ENCODE results near the gene NEUROD6.

The NEUROD6 gene

DNA sequence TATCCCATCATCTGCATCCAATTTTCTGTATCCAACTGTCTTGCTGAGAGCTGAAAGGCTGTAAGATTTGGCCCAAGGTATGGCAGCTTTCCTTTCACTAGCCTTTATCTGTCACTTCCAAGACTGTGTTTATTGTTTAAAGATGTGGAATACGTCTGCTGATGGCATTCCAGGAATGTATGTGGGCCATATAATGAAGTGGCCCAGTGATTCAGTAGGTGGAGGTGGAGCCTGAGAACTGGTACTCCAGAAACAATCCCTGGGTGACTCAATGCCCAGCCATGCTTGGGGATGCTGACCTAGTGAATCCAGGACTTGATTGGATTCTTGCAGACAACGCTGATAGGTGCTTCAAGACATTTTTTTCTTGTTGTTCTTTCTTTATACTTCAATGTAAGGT lies 13.5 kb downstream of the NEUROD6 start:
- no peaks in the 10 kb centered on the region for H3K36me3 ChIP-seq (ENCODE audit: insufficient read depth, low read length)
- peaks cover 5% of the 10 kb centered on the region; the same call in 1 of the 2 replicates for H3K4me1 ChIP-seq (ENCODE audit: insufficient read depth, low read length)
- no peaks in the 10 kb centered on the region for H3K9me3 ChIP-seq (ENCODE audit: insufficient read depth, low read depth, low read length)
- no peak overlapping the region for H3K27ac ChIP-seq (ENCODE audit: low read depth, low read length)
- H3K4me3 ChIP-seq (ENCODE audit: low read length) = no peak overlapping the region
- H3K9ac ChIP-seq (ENCODE audit: low read depth, low read length) = no peak overlapping the region
- 68% methylated on average over 2 of the region's 2 CpGs for WGBS
- no peaks in the 10 kb centered on the region for H3K27me3 ChIP-seq (ENCODE audit: insufficient read depth, low read length)

DNA sequence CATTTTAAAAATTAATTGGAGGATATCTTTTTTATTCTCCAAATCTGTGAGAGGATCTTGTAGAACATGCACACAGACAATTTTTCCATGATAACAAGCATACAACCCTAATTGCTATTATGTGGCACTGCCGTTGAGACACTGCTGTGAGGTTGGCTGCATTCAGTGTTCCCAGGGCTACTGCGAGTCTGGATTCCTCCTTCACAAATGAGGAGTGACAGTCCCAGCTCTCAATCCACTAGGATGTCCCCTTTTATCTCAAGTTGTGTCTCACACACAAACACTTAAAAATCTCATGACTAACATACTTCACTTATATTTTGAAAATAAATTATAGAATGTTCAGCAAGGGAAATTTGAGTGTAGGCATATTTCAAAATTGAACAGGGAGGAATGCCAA lies 14.1 kb downstream of the NEUROD6 start:
- no peaks in the 10 kb centered on the region for H3K27me3 ChIP-seq (ENCODE audit: insufficient read depth, low read length)
- no peaks in the 10 kb centered on the region for H3K9me3 ChIP-seq (ENCODE audit: insufficient read depth, low read depth, low read length)
- WGBS = 83% methylated on average over 2 of the region's 2 CpGs

DNA sequence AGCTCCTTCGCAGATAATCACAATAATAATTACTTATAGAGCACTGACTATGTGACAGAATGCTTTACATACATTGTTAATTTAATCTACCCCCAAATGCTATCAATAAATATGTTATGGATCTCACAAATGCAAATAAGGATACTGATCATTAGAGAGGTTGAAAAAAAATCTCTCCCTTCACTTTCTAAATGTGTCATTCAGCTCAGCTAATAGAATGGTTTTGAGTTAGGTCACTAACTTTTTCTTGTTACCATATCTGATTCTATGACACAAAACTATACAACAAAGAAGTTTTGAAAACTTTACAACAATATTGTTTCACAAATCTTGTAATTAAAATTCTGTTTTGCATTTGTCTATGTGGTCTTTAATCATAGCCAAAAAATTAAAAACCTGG lies 17.4 kb downstream of the NEUROD6 start:
- no peak overlapping the region for H3K9ac ChIP-seq (ENCODE audit: low read depth, low read length)
- no peak overlapping the region for H3K27ac ChIP-seq (ENCODE audit: low read depth, low read length)
- no peaks in the 10 kb centered on the region for H3K9me3 ChIP-seq (ENCODE audit: insufficient read depth, low read depth, low read length)
- WGBS = 100% methylated on average over 1 of the region's 1 CpG
- H3K36me3 ChIP-seq (ENCODE audit: insufficient read depth, low read length) = no peaks in the 10 kb centered on the region
- H3K4me3 ChIP-seq (ENCODE audit: low read length) = no peak overlapping the region
- H3K4me1 ChIP-seq (ENCODE audit: insufficient read depth, low read length) = peaks cover 5% of the 10 kb centered on the region; the same call in 1 of the 2 replicates
- H3K27me3 ChIP-seq (ENCODE audit: insufficient read depth, low read length) = no peaks in the 10 kb centered on the region

More for the DNA sequence above, 14.1 kb downstream of the NEUROD6 start:
- H3K4me3 ChIP-seq (ENCODE audit: low read length) = no peak overlapping the region
- H3K4me1 ChIP-seq (ENCODE audit: insufficient read depth, low read length) = peaks cover 5% of the 10 kb centered on the region; the same call in 1 of the 2 replicates
- no peak overlapping the region for H3K9ac ChIP-seq (ENCODE audit: low read depth, low read length)
- no peaks in the 10 kb centered on the region for H3K36me3 ChIP-seq (ENCODE audit: insufficient read depth, low read length)
- no peak overlapping the region for H3K27ac ChIP-seq (ENCODE audit: low read depth, low read length)

DNA sequence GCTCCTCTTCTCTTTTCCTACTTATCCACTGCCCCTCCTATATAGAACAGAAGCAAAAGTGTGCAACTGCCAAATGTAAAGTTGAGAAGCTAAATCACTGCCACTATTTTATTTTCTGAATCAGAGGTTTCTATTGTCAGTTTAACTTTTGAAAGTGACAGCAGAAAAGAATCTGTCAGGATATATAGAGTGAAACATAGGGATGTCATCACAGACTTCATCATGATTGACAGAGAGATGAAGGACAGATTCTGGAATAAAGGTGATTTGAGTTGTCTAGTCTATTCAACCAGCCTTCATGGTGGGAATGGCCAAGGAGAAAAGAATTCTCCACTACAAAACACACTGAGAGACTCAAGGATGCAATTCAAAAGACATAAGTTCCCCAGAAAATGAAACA lies 19.9 kb downstream of the NEUROD6 start:
- no peaks in the 10 kb centered on the region for H3K27me3 ChIP-seq (ENCODE audit: insufficient read depth, low read length)
- no peak overlapping the region for H3K9ac ChIP-seq (ENCODE audit: low read depth, low read length)
- H3K36me3 ChIP-seq (ENCODE audit: insufficient read depth, low read length) = no peaks in the 10 kb centered on the region
- H3K9me3 ChIP-seq (ENCODE audit: insufficient read depth, low read depth, low read length) = no peaks in the 10 kb centered on the region
- no peak overlapping the region for H3K27ac ChIP-seq (ENCODE audit: low read depth, low read length)
- no peaks in the 10 kb centered on the region for H3K4me1 ChIP-seq (ENCODE audit: insufficient read depth, low read length)
- H3K4me3 ChIP-seq (ENCODE audit: low read length) = no peak overlapping the region

DNA sequence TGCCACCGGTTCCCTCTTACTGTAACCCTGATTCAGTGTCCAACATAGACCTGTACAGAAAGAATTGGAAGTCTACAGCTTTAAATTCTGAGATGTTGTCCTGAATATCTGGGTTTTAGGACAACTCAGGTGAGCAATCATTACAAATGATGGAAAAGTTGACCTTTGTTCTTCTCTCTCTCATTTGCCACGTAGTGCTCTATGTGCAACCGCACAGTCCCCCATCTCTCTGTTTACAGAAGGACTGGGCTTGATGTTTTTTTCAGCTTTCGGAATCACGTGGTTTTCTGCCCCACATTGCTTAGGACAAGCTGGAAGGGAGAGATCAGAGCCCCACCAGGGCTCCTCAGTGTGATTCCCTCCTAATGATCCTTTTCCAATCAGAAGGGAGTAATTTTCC lies 22.2 kb downstream of the NEUROD6 start:
- H3K27ac ChIP-seq (ENCODE audit: low read depth, low read length) = no peak overlapping the region
- no peaks in the 10 kb centered on the region for H3K27me3 ChIP-seq (ENCODE audit: insufficient read depth, low read length)
- no peaks in the 10 kb centered on the region for H3K9me3 ChIP-seq (ENCODE audit: insufficient read depth, low read depth, low read length)
- no peaks in the 10 kb centered on the region for H3K4me1 ChIP-seq (ENCODE audit: insufficient read depth, low read length)
- H3K4me3 ChIP-seq (ENCODE audit: low read length) = no peak overlapping the region
- WGBS = 87% methylated on average over 5 of the region's 5 CpGs
- H3K9ac ChIP-seq (ENCODE audit: low read depth, low read length) = no peak overlapping the region
- no peaks in the 10 kb centered on the region for H3K36me3 ChIP-seq (ENCODE audit: insufficient read depth, low read length)

DNA sequence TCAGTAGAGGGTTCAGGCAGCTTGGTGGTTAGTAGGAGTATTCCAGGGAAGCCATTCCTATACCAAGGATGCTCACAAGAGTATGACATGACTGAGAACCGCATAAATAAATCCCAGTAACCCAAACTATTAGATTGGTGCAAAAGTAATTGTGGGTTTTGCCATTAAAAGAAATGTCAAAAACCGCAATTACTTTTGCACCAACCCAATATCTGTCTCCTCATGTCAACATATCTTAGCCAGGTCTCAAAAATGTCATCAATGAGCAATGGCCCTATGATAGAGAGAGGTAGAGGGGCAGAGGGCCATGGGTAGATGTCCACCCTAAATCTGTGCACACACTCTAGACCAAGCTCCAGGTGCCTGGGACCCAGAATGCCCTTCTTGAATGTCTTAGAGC lies 23.6 kb downstream of the NEUROD6 start:
- no peak overlapping the region for H3K27ac ChIP-seq (ENCODE audit: low read depth, low read length)
- H3K9ac ChIP-seq (ENCODE audit: low read depth, low read length) = no peak overlapping the region
- no peaks in the 10 kb centered on the region for H3K27me3 ChIP-seq (ENCODE audit: insufficient read depth, low read length)
- H3K36me3 ChIP-seq (ENCODE audit: insufficient read depth, low read length) = no peaks in the 10 kb centered on the region
- H3K4me3 ChIP-seq (ENCODE audit: low read length) = no peak overlapping the region
- 0 out of 2 replicates have a peak, but pooled peaks cover 2% of the 10 kb centered on the region for H3K4me1 ChIP-seq (ENCODE audit: insufficient read depth, low read length)
- H3K9me3 ChIP-seq (ENCODE audit: insufficient read depth, low read depth, low read length) = no peaks in the 10 kb centered on the region
- 80% methylated on average over 1 of the region's 2 CpGs for WGBS

DNA sequence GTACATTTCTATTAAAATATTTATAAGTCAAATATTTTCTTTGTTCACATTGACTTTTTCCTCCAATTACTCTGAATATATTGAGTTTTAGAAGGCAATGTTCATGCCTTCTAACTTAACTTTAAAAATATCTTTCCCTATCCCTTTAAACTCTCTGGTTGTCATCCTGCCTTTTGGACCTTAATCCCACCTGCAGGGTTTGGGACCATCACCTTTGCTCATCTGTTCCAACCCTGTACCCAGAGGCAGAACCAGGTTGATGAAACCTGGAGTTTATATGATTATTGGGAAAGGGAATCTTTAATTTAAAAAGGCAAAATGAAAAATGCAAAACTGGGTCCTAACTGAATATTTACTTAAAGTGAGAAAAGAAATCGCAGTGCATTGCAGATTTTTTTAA lies 24.8 kb downstream of the NEUROD6 start:
- Histone ChIP-seq H3K27me3 (ENCODE audit: insufficient read depth, low read length) (no peaks in the 10 kb centered on the region), H3K9ac (ENCODE audit: low read depth, low read length) (no peak overlapping the region), H3K4me1 (ENCODE audit: insufficient read depth, low read length) (0 out of 2 replicates have a peak, but pooled peaks cover 6% of the 10 kb centered on the region), H3K27ac (ENCODE audit: low read depth, low read length) (no peak overlapping the region), H3K4me3 (ENCODE audit: low read length) (no peak overlapping the region), H3K9me3 (ENCODE audit: insufficient read depth, low read depth, low read length) (no peaks in the 10 kb centered on the region), H3K36me3 (ENCODE audit: insufficient read depth, low read length) (no peaks in the 10 kb centered on the region)
- WGBS = no CpG with 5 or more reads among the region's 1 CpG

DNA sequence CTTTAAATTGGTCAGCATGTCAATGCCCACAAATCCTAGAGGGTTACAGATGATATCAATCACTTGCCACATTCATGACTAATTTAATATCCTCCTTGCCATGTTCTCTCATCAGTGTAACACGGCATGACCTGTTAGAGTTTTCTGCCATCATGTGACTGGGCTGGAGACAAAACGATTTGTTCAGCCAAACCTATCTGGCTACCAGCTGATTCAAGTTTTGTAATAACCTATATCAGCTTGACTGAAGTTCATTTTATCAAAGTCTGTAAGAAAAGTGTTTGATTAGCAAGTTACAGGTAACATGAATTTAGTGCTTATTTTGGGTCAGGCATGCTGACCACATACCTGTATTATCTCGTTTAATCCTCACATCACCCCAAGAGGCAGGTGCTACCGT lies 25.7 kb downstream of the NEUROD6 start:
- Histone ChIP-seq H3K27me3 (ENCODE audit: insufficient read depth, low read length) (no peaks in the 10 kb centered on the region), H3K9me3 (ENCODE audit: insufficient read depth, low read depth, low read length) (no peaks in the 10 kb centered on the region), H3K36me3 (ENCODE audit: insufficient read depth, low read length) (no peaks in the 10 kb centered on the region), H3K4me1 (ENCODE audit: insufficient read depth, low read length) (0 out of 2 replicates have a peak, but pooled peaks cover 6% of the 10 kb centered on the region), H3K4me3 (ENCODE audit: low read length) (no peak overlapping the region), H3K27ac (ENCODE audit: low read depth, low read length) (no peak overlapping the region), H3K9ac (ENCODE audit: low read depth, low read length) (no peak overlapping the region)
- WGBS = 92% methylated on average over 3 of the region's 4 CpGs

DNA sequence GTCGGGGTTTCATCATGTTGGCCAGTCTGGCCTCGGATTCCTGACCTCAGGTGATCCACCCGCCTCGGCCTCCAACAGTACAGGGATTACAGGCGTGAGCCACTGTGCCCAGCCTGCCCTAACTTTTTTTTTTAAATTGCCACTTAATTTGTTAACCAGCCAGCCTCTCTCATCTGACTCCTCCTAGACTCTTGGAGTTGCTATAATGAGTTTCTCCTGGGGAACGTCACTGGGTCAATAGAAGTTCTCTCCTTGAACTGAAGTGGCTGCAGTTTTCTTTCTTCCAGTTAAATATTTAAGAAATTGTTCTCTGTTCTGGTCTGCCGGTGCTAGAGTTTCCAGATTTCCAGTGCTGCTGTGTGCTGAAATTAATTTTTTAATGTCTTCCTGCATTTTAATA lies 27.6 kb downstream of the NEUROD6 start:
- no peak overlapping the region for H3K27ac ChIP-seq (ENCODE audit: low read depth, low read length)
- H3K4me3 ChIP-seq (ENCODE audit: low read length) = no peak overlapping the region
- H3K9ac ChIP-seq (ENCODE audit: low read depth, low read length) = no peak overlapping the region
- H3K4me1 ChIP-seq (ENCODE audit: insufficient read depth, low read length) = 0 out of 2 replicates have a peak, but pooled peaks cover 6% of the 10 kb centered on the region
- no peaks in the 10 kb centered on the region for H3K9me3 ChIP-seq (ENCODE audit: insufficient read depth, low read depth, low read length)
- 92% methylated on average over 7 of the region's 7 CpGs for WGBS
- no peaks in the 10 kb centered on the region for H3K27me3 ChIP-seq (ENCODE audit: insufficient read depth, low read length)
- no peaks in the 10 kb centered on the region for H3K36me3 ChIP-seq (ENCODE audit: insufficient read depth, low read length)

DNA sequence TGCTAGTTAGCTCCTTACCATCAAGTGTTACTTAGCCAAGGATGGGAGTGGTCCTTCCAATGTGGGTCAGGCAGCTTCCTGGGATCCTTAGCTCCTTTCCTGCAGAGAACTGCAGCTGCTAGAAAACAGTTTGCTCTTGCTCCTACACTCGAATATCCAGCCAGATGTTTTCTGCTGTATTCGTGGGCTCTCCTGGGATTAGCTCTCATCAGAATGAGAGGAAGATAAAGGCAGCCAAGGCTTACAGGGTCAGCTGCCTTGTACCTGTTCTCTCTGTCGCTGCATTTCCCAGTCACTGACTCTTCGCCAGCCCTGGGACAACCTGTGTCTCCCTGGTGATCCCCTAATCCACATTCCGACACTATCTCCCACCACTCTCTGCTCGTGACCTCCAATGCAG lies 29.0 kb downstream of the NEUROD6 start:
- WGBS = 60% methylated on average over 6 of the region's 6 CpGs
- H3K9me3 ChIP-seq (ENCODE audit: insufficient read depth, low read depth, low read length) = no peaks in the 10 kb centered on the region
- no peak overlapping the region for H3K27ac ChIP-seq (ENCODE audit: low read depth, low read length)
- H3K9ac ChIP-seq (ENCODE audit: low read depth, low read length) = no peak overlapping the region
- no peaks in the 10 kb centered on the region for H3K27me3 ChIP-seq (ENCODE audit: insufficient read depth, low read length)
- H3K4me3 ChIP-seq (ENCODE audit: low read length) = no peak overlapping the region
- H3K4me1 ChIP-seq (ENCODE audit: insufficient read depth, low read length) = 0 out of 2 replicates have a peak, but pooled peaks cover 6% of the 10 kb centered on the region
- H3K36me3 ChIP-seq (ENCODE audit: insufficient read depth, low read length) = no peaks in the 10 kb centered on the region

DNA sequence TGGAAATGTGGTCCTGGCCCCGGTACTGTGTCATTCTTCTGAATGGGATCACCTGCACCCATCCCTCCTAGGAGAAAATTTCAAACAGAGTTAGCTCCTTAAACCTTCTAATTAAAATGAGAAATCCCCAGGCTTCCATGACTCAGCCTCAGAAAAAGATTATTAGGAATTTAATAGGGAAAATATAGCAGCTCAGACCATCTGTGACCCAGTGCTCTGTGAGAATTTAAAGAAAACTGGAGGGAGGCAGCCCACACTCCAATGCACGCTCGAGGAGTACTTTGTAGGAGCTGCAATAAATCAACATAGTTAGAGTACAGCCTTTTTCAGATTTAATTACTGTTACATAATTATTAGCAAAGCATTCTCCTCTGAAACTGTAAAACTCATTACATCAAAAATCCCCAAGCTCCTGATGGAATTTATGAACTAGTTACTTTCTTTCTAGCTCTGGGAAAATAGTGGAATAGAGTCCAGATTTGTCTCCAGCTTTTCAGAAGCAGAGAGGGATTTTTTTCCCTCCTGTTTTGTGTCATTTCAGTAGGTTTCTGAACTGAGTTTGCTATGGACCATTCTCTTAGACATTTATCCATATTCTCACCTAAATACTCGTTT lies 30.1 kb downstream of the NEUROD6 start:
- Histone ChIP-seq H3K27me3 (ENCODE audit: insufficient read depth, low read length) (no peaks in the 10 kb centered on the region), H3K27ac (ENCODE audit: low read depth, low read length) (no peak overlapping the region), H3K4me1 (ENCODE audit: insufficient read depth, low read length) (0 out of 2 replicates have a peak, but pooled peaks cover 6% of the 10 kb centered on the region), H3K9ac (ENCODE audit: low read depth, low read length) (no peak overlapping the region), H3K36me3 (ENCODE audit: insufficient read depth, low read length) (no peaks in the 10 kb centered on the region), H3K4me3 (ENCODE audit: low read length) (no peak overlapping the region), H3K9me3 (ENCODE audit: insufficient read depth, low read depth, low read length) (no peaks in the 10 kb centered on the region)
- 85% methylated on average over 4 of the region's 4 CpGs for WGBS

DNA sequence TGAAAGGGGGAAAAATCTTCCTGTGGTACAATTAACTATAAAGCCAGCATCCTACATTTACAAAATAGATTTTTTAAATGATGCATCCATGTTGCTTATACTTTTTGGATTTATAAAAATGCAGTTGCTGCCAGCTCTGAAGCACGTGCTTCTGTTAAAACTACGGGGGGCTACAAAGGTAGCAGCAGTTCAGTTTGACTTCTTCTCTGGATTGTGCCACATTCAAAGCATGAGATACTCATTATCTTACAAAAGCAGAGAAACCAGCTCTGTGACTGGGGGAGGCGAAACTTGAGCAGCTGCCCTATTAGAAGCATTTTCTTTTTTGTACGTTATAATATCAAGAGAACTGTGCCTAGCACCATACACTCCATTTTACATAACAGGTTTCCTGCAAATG lies 31.1 kb downstream of the NEUROD6 start:
- H3K27ac ChIP-seq (ENCODE audit: low read depth, low read length) = no peak overlapping the region
- H3K9me3 ChIP-seq (ENCODE audit: insufficient read depth, low read depth, low read length) = no peaks in the 10 kb centered on the region
- H3K36me3 ChIP-seq (ENCODE audit: insufficient read depth, low read length) = no peaks in the 10 kb centered on the region
- no peaks in the 10 kb centered on the region for H3K27me3 ChIP-seq (ENCODE audit: insufficient read depth, low read length)
- WGBS = 55% methylated on average over 4 of the region's 4 CpGs
- no peak overlapping the region for H3K4me3 ChIP-seq (ENCODE audit: low read length)
- H3K9ac ChIP-seq (ENCODE audit: low read depth, low read length) = no peak overlapping the region
- 0 out of 2 replicates have a peak, but pooled peaks cover 6% of the 10 kb centered on the region for H3K4me1 ChIP-seq (ENCODE audit: insufficient read depth, low read length)
